ENCODE results near the gene RPS6KL1. TPM values are rescaled to one million over a fixed set of nuclear protein-coding genes. Genes with fewer than 3 reads are reported as not detected.

RPS6KL1 gene
- total RNA-seq, 2 donors from 2014 or later, result 9.4 to 17.6 TPM

DNA sequence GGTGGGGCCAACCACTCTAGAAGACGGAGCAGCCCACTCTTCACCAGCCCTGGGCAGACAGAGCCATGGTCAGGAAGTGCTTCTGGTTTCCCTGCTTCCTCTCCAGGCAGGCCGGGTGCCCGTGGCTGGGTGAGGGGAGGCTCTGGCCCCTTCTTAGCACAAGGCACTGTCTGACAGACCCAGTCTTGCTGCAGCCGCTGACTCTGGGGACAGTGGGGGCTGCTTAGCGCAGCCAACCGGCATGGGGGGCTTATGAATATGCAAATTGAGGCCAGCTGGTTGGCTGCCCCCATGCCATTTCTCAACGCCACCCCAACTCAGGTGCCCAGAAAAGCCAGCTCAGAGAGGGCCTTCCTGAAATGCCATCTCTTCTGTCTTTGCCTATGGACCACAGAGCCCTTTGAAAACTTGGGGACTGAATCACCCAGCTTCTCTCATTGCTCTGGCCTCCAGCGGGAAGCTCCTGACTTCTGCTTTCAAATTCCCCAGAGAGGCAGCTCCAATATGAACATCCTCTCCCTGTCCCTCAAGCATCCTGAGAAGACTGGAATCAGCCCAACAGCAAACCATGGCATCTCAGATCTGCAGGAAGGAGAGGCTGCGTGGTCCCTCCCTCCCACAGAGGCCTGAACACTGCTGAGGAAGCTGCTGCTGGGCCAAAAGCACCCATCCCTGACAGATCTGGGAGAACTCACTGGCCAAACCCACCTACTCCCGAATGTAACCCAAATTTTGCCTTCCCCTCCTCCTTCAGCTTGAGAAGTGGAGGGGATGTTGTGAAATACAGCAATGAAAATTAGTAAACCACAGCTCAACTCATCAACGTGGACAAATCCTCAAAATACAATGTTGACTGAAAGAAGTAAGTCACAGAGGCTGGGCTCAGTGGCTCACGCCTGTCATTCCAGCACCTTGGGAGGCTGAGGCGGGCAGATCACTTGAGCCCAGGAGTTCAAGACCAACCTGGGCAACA lies 46.8 kb downstream of the RPS6KL1 start, which contains the start of gene PROX2:
PROX2 (minus strand) TSS at position 205 of the 973 bp plus-strand sequence. CDS start 12,311 bp downstream, outside the sequence.
- ATAC-seq (ENCODE audit: insufficient number of reproducible peaks, low FRiP score, low read depth) (no peak), DNase-seq (ENCODE audit: low spot score) (no peak)
- no peaks in the 10 kb centered on the region for H3K36me3 ChIP-seq
- no peak for TF ChIP-seq CTCF (IDR thresholded peaks at IDR 0.05)
- no peak within 1 kb of the TSS for H3K27ac ChIP-seq
- H3K4me3 ChIP-seq, result no peak within 1 kb of the TSS
- H3K4me1 ChIP-seq (ENCODE audit: control insufficient read depth in 1 of 2, low read depth in 2 of 2), result no peaks in the 10 kb centered on the region
- H3K9me3 ChIP-seq, result no peaks in the 10 kb centered on the region
- no peaks in the 10 kb centered on the region for H3K27me3 ChIP-seq (replicated peaks; ENCODE audit: insufficient read depth)

DNA sequence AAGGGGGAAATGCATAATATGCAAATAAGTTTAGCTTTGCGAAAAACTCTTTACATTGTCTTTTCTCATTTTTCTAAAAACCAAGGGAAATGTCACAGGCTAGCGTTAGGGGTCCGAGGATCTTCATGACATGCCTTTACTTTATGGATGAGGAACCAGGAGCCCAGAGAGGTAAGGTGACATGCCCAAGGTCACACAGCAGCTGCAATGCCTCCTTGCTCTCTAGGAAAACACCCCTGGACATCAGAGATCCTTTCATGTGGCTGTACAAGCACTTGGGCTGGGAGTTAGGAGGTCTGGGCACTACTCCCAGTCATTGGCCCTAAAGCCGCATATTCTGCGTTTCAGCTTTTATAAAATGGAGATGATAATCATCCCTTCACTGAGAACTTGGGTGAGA lies 47.9 kb downstream of the RPS6KL1 start:
- no peaks in the 10 kb centered on the region for H3K9me3 ChIP-seq
- ATAC-seq (ENCODE audit: insufficient number of reproducible peaks, low FRiP score, low read depth), result no peak
- H3K4me3 ChIP-seq, result no peak overlapping the region
- TF ChIP-seq CTCF (IDR thresholded peaks at IDR 0.05), result no peak
- H3K36me3 ChIP-seq, result no peaks in the 10 kb centered on the region
- H3K27ac ChIP-seq, result no peak overlapping the region
- H3K4me1 ChIP-seq (ENCODE audit: control insufficient read depth in 1 of 2, low read depth in 2 of 2), result no peaks in the 10 kb centered on the region
- no peak for DNase-seq (ENCODE audit: low spot score)
- no peaks in the 10 kb centered on the region for H3K27me3 ChIP-seq (replicated peaks; ENCODE audit: insufficient read depth)

DNA sequence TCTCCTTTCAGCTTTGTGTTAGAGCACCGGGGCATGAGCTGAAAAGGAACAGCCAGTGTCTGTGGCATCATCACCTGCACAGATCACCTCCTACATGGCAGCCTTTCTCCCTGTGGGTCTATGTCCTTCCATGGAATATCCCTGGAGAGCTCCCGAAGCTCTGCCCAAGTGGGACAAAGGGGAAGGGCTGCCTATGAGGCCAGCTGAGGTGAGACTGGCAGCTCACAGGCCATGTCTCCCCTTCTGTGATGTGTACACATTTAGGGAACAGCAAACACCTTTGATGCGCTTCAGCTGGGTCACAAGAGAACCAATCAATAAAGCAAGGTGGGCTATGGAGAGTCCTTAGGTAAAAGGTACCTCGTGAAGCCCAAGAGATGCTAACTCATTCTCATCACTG lies 51.2 kb downstream of the RPS6KL1 start:
- Histone ChIP-seq H3K9me3 (no peaks in the 10 kb centered on the region), H3K36me3 (no peaks in the 10 kb centered on the region), H3K27ac (no peak overlapping the region), H3K4me3 (no peak overlapping the region), H3K4me1 (ENCODE audit: control insufficient read depth in 1 of 2, low read depth in 2 of 2) (peaks cover 0 to 12% of the 10 kb centered on the region in 2 donors), H3K27me3 (replicated peaks; ENCODE audit: insufficient read depth) (no peaks in the 10 kb centered on the region)
- no peak for DNase-seq (ENCODE audit: low spot score)
- no peak for ATAC-seq (ENCODE audit: insufficient number of reproducible peaks, low FRiP score, low read depth)
- TF ChIP-seq CTCF (IDR thresholded peaks at IDR 0.05), result no peak

DNA sequence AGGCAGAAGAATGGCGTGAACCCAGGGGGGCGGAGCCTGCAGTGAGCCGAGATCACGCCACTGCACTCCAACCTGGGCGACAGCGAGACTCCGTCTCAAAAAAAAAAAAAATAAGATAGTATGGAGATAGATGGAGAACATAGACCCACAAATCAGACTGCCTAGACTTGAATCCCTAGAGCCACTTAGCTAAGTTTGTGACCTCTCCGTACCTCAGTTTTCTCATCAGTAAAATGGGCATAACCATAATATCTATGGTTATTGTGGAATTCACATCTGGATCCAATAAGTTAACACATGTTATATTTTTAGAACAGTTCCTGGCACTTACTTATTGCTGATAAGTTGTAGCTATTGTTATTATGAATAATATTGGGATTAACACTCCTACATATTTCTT lies 54.3 kb downstream of the RPS6KL1 start:
- Histone ChIP-seq H3K4me3 (no peak overlapping the region), H3K9me3 (no peaks in the 10 kb centered on the region), H3K36me3 (no peaks in the 10 kb centered on the region), H3K4me1 (ENCODE audit: control insufficient read depth in 1 of 2, low read depth in 2 of 2) (peaks cover 0 to 12% of the 10 kb centered on the region in 2 donors), H3K27me3 (replicated peaks; ENCODE audit: insufficient read depth) (no peaks in the 10 kb centered on the region), H3K27ac (no peak overlapping the region)
- ATAC-seq (ENCODE audit: insufficient number of reproducible peaks, low FRiP score, low read depth), result no peak
- no peak for TF ChIP-seq CTCF (IDR thresholded peaks at IDR 0.05)
- no peak for DNase-seq (ENCODE audit: low spot score)

DNA sequence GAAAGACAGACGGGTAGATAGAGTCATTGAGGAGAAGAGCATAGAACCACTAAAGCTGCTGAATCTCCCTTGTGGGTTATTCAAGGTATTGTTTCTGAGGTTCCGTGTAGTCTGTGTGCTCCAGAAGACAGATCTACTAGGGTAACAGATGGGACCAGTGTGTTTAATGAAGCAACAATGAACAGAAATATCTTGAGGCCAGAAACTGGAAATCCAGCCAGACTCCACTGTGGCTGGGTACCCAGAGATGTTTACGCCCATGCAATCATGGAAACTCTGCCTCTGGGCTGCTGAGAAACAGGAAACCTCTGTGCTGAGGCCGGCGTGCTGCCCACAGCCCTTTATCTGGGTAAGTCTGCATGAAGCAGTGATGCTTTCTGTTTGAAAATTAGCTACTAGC lies 55.4 kb downstream of the RPS6KL1 start:
- H3K27me3 ChIP-seq (replicated peaks; ENCODE audit: insufficient read depth), result no peaks in the 10 kb centered on the region
- H3K4me3 ChIP-seq, result peak overlapping the region; percentile 37
- H3K36me3 ChIP-seq, result no peaks in the 10 kb centered on the region
- ATAC-seq (ENCODE audit: insufficient number of reproducible peaks, low FRiP score, low read depth) (no peak), DNase-seq (ENCODE audit: low spot score) (no peak)
- no peak for TF ChIP-seq CTCF (IDR thresholded peaks at IDR 0.05)
- no peaks in the 10 kb centered on the region for H3K9me3 ChIP-seq
- H3K27ac ChIP-seq, result peak overlapping the region in 1 of 2 donors; percentile 51
- H3K4me1 ChIP-seq (ENCODE audit: control insufficient read depth in 1 of 2, low read depth in 2 of 2), result peaks cover 0 to 12% of the 10 kb centered on the region in 2 donors

Data from thoracic aorta (tissue), 2 donors.